WTC11 (cell line): ENCODE measurements around the gene SUPT3H.

Source experiments
- CTCF ChIP-seq: fragments of 200-600 bp; IDR thresholded peaks from 2 replicates; pipeline ENCODE4 v1.8.0; 2022; ENCODE audit warnings: antibody characterized with exemption
- FOXP1 ChIP-seq: sonication (generic); formaldehyde crosslinking; IDR thresholded peaks from 2 replicates; pipeline ENCODE4 v1.8.0; 2022; ENCODE audit warnings: missing genetic modification reagents, mild to moderate bottlenecking, moderate library complexity, borderline replicate concordance
- HMGXB4 ChIP-seq: sonication (generic); formaldehyde crosslinking; IDR thresholded peaks from 2 replicates; pipeline ENCODE4 v1.8.1; 2023; ENCODE audit warnings: mild to moderate bottlenecking, moderate library complexity, missing genetic modification reagents

DNA sequence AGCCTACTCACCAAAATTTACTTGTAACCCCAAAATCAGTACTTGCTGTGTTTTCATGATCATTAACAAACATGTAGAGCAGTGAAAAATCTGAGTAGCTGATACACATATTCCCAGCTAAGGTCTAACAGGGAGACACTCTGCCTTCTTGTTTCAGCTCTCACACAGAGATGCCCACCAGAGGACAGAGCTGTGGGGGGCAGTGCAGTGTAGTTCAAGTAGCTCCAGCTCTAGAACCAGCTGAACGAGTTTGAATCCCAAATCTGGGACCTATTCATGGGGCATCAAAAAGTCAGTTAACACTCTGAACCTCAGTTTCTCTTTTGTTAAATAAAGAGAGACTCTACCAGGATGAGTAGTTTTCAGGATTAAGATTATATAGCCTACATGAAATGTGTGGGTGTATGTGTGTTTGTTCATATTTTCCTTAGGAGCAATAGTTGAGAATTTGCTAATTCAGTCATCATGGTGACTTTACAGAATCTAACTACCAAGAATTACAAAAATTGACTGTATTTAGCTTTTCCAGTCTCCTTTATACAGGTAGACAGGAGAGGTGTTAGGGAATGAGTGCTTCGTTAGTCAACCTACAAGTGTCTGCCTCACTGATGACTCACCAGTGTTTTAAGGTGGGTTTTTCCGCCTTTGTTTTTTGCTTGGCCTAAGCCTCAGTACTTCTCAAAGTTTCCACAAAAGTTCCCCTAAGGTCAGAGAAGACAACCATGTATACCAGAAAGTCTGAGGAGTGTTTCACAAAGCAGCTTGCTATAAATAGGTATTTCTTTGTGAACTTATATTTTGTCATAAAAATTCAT is 213.6 kb downstream of the SUPT3H start:
- TF ChIP-seq CTCF = no peak
- no peak for TF ChIP-seq HMGXB4 (CRISPR knock-in tag)
- no peak for TF ChIP-seq FOXP1 (CRISPR knock-in tag)
